ENCODE data around the gene QSOX2.
A peak's percentile ranks its signal among the peaks of the same experiment; 100 is the strongest.

The QSOX2 gene, protein sequence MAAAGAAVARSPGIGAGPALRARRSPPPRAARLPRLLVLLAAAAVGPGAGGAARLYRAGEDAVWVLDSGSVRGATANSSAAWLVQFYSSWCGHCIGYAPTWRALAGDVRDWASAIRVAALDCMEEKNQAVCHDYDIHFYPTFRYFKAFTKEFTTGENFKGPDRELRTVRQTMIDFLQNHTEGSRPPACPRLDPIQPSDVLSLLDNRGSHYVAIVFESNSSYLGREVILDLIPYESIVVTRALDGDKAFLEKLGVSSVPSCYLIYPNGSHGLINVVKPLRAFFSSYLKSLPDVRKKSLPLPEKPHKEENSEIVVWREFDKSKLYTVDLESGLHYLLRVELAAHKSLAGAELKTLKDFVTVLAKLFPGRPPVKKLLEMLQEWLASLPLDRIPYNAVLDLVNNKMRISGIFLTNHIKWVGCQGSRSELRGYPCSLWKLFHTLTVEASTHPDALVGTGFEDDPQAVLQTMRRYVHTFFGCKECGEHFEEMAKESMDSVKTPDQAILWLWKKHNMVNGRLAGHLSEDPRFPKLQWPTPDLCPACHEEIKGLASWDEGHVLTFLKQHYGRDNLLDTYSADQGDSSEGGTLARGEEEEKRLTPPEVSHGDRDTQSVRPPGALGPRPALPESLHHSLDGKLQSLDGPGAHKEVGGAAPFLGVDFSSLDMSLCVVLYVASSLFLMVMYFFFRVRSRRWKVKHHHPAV

DNA sequence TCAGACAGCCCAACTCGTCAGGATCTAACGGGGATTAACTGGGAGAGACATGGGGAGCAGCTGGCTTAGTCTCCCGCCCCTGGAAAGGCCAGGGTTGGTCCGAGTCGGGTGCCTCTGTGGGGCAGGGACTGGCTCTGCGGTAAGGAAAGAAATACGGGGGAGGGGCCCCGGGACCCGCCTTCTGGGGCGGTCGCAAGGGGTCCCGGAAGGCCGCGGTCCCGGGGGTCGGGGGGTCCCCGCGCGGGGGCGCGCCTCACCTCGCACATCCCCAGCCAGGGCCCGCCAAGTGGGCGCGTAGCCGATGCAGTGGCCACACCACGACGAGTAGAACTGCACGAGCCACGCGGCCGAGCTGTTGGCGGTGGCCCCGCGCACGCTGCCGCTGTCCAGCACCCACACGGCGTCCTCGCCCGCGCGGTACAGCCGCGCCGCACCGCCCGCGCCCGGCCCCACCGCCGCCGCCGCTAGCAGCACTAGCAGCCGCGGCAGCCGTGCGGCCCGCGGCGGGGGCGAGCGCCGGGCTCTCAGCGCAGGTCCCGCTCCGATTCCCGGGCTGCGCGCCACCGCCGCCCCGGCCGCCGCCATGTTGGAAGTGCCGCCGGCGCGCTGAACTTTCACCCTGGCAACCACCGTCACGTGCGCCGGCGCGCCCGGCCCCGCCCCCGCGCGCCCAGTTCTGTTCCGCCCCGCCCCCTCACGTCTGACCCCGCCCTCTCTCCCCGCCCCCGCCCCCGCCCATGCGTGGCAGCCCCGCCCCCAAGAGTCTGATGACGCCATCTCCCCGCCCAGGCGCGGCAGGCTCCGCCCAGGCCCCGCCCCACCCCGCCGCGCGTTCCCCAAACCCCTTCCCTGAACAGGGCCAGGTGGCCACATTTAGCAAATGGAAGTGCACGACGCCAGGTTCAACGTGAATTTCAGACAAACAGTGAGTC lies at the start of gene QSOX2:
QSOX2 (minus strand) TSS at position 594 of the 932 bp plus-strand sequence; CDS start at position 585, 9 bp downstream.
- DNase-seq: peak; percentile 65

DNA sequence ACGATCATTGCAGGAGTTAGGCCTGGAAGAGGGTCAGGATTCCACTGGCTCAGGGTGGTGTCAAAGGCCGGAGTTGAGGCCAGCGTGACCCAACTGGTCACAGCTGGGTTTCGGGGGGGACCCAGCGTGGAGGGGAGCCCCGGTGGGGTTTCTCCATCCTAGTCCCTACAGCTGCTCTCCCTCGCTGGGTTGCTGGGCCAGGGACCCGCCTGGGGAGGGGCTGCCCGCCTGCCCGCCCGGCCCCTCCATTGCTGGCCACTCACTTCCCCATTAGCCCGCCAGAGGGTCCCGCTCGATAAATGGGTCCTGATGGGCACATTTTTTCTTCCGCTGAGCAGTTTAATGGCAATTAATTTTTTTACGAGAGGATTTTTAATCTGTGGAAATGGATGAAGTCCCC lies 49.4 kb upstream of the QSOX2 start:
- DNase-seq: no peak

- DNase-seq: no peak
These were observed 48.8 kb upstream of the QSOX2 start for GRCh38 chr9:136294437-136294836.

- no peak for DNase-seq
These were observed 48.0 kb upstream of the QSOX2 start for GRCh38 chr9:136293476-136294077.

GRCh38 chr9:136292591-136293448 lies 47.2 kb upstream of the QSOX2 start:
- DNase-seq: no peak

- no peak for DNase-seq
These were observed 46.5 kb upstream of the QSOX2 start for GRCh38 chr9:136292026-136292538.

- no peak for DNase-seq
These were observed 45.9 kb upstream of the QSOX2 start for GRCh38 chr9:136291306-136292025.

DNA sequence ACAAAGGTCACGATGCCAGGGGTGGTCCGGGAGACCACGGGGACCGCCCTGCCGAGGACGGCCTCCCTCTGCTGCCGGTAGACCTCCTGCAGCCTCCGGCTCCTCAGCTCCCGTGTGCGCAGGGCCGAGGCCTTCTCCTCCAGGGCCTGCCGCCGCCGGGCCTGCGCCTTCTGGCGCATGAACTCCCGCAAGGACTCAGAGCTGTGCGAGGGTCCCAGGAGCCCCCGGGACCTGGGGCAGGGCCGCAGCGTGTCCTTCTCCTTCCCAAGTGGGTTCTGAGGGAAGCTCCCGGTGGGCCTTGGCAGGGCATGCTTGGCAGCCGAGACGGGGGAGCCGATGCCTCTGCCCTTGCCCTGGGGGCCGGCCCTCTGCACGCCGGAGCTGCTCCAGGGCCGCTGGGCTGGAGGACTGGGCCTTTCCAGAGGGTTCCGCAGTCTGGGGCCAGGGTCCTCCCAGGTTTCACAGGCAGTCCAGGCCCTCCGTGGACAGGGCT lies 44.9 kb upstream of the QSOX2 start:
- no peak for DNase-seq

GRCh38 chr9:136289651-136290507 lies 44.3 kb upstream of the QSOX2 start:
- no peak for DNase-seq

- DNase-seq: no peak
These were observed 42.5 kb upstream of the QSOX2 start for GRCh38 chr9:136287960-136288753.

DNA sequence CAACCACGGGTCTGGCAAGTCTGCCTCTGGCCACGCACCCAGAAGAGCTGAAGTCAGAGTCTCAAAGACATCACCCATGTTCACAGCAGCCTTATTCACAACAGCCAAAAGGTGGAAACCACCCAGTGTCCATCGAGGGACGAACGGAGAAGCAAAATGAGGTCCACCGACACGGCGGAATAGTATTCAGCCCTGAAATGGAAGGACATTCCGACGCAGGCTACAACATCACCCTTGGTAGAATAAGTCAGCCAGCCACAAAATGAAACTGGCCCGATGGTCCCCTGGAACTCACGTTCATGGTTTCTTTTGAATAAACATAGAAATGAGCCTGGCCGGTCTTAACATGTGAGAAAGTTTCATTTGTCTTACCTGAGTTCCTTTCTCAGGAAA lies 41.4 kb upstream of the QSOX2 start:
- no peak for DNase-seq

DNA sequence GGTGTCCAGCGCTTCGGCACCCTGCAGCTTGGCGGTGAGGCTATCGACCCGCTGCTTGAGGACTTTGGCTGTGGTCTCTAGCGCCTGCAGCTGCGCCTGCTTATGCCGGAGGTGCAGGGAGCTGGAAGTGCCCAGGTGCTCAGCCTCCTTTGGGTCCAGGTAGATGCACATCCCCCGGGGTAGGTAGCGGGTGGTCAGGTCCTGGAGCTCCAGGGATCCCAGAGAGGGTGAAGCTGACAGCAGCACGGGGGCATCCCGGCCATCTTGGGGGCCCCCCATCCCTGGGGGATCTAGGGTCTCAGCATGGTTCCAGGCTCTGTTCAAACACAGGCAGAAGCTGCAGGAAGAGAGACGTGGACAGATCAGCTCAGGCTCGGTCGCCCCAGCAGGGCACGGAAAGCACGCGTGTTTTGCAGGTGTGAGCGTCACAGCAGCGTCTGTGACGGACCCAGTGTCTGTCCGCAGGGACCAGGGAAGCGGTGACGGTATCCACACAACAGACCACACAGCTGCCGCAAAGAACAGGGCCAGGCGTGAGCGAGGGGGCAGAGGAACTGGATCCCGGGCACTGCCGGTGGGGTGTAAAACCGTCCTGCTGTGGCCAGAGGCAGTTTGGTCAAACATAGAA lies 40.9 kb upstream of the QSOX2 start:
- no peak for DNase-seq

- no peak for DNase-seq
These were observed 40.1 kb upstream of the QSOX2 start for GRCh38 chr9:136285501-136286358.

GRCh38 chr9:136284951-136285350 lies 39.3 kb upstream of the QSOX2 start:
- DNase-seq: no peak

DNA sequence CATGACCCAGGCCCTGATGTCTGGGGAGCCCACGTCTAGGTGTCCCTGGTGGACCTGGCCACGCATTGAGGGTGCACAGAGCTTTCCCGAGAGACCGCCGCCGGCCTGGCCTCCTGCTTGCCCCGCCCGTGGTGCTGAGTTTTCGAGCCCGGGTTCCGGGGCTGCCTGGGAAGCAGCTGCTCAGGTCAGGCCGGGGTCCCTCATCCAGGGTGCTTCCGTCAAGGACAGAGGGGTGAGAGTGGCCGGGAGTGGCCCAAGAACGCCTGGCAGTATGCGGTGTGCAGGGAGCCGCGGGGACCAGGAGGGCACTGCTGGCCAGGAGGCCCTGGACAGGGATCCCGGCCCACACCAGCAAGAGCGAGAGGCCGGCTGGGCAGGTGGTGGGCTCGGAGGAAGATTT lies 38.7 kb upstream of the QSOX2 start:
- no peak for DNase-seq

DNA sequence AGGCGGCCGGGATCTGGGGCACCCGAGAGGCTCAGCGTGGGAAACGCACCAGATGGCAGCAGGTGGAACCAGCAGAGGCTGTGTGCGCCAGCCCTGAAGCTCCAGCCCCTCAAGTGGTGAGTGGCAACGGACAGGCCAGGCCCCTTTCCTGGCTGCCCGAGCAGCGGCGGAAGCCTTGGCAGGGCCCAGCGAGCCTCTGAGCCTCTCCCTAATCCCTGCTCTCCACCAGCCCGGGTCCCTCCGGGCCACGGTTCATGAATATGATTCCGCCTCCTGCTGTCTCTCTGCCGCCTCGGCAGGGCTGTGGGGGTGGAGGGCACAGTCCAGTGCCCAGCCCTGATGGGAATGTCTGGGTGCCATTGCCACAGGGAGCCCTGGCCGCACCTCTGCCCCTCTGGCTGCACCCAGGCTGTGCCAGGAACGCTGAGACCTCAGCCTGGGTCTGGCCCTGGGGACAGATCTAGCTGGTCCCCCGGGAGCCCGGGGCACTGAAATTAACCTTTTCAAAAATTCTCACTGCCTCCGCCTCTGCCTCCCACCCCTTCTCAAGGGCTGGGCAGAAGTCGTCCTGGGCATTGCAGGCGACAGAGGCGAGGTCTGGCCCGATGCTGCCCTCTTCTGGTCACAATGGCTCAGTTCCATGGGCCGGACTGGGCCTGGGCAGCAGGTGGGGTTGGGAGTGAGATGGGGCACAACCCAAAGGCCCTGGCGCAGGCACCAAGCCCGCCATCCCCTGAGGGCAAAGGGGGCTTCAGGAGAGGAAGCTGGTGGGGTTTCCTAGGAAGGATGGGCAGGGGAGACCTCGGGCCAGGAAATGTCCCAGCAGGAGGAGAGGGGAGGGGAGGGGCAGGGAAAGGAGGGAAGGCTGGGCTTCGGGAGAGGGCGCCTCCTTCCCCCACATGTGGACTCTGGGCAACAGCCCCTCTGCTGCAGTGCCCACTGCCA lies 38.0 kb upstream of the QSOX2 start:
- peak; percentile 43 for DNase-seq
